ENCODE results near the gene KRT4.
A peak's percentile ranks its signal among the peaks of the same experiment; 100 is the strongest.

Gene KRT4

GRCh38 chr12:52806821-52807543 lies 6.9 kb downstream of the KRT4 start:
- in situ Hi-C loops (cut with HindIII; ENCODE audit: low pct_unique_long_range_greater_than_20kb, low sequenced_read_pairs): no loop called here
- DNase-seq (ENCODE audit: low read depth in 1 of 2, low spot score in 1 of 2): no peak
- TF ChIP-seq JUND (IDR thresholded peaks at IDR 0.05; ENCODE audit: low read depth): no peak

DNA sequence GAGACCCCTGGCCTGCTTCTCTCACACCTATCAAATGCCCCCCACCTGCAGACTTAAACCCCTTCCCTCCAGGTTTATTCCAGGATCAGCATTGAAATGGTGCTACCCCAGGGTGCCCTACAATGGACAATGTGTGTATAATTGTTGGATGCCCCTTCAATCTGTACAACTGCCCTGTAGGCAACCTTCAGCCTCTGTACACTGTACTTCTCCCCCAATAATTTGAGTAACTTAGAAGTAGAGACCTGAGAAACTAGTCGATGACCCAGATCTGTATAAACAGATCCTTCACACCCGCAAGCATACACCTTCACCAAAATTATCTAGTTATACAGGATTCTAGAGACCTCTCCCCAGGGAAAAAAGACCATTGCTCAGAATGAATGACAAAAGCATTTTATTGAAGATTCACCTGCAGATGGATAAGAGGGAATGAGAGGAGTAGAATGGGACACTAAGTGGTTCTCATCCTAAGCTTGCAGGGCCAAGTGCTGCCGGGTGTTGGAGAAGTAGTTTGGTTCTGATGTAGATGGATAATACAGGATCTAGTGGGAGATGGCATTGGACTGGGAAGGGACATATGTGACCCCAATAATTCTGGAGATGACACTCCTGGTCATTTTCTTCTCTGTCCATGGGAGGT lies 7.6 kb downstream of the KRT4 start:
- in situ Hi-C loops (cut with HindIII; ENCODE audit: low pct_unique_long_range_greater_than_20kb, low sequenced_read_pairs): no loop called here
- no peak for DNase-seq (ENCODE audit: low read depth in 1 of 2, low spot score in 1 of 2)
- no peak for TF ChIP-seq JUND (IDR thresholded peaks at IDR 0.05; ENCODE audit: low read depth)

DNA sequence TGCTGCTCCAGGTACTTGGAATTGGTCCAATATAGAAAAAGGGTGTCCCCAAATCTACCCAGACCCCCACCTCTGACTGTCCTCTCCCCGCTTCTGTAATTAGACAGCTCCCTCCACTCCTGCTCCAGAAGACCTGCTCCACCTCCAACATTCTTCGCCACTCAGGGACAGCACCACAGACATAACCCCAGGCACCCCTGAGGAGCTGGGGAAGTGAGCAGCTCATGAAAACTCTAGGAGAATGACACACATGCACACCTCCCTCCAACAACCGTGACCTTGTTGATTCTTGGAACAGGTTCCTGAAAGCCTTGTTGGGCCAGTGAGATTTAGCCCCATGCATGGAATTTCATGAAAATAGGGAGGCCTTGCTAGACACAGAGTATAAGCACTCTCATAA lies 8.2 kb downstream of the KRT4 start:
- in situ Hi-C loops (cut with HindIII; ENCODE audit: low pct_unique_long_range_greater_than_20kb, low sequenced_read_pairs): no loop called here
- no peak for TF ChIP-seq JUND (IDR thresholded peaks at IDR 0.05; ENCODE audit: low read depth)
- DNase-seq (ENCODE audit: low read depth in 1 of 2, low spot score in 1 of 2): peak in 1 of 2 experiments; percentile 34

GRCh38 chr12:52805000-52805399 lies 8.9 kb downstream of the KRT4 start:
- in situ Hi-C loops (cut with HindIII; ENCODE audit: low pct_unique_long_range_greater_than_20kb, low sequenced_read_pairs): no loop called here
- no peak for DNase-seq (ENCODE audit: low read depth in 1 of 2, low spot score in 1 of 2)
- TF ChIP-seq JUND (IDR thresholded peaks at IDR 0.05; ENCODE audit: low read depth): no peak

DNA sequence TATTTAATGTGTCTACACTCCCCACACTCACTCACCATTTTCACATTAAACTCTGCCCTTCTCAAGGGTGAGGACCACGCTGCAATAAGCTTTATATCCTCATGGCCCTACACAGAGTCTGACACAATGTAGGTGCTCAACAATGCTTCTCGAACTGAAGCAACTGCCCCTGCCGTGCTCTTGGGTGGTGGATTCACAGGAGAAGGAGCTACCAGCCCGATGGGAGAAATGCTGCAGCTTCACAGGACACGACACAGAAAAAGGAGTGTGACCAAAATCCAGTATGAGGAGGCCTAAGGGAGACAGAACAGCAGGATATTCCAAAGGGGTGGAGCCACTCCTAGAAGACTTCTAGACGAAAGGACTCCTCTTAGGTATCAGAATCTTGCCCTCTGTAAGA lies 11.5 kb downstream of the KRT4 start:
- in situ Hi-C loops (cut with HindIII; ENCODE audit: low pct_unique_long_range_greater_than_20kb, low sequenced_read_pairs): no loop called here
- no peak for DNase-seq (ENCODE audit: low read depth in 1 of 2, low spot score in 1 of 2)
- TF ChIP-seq JUND (IDR thresholded peaks at IDR 0.05; ENCODE audit: low read depth): no peak

DNA sequence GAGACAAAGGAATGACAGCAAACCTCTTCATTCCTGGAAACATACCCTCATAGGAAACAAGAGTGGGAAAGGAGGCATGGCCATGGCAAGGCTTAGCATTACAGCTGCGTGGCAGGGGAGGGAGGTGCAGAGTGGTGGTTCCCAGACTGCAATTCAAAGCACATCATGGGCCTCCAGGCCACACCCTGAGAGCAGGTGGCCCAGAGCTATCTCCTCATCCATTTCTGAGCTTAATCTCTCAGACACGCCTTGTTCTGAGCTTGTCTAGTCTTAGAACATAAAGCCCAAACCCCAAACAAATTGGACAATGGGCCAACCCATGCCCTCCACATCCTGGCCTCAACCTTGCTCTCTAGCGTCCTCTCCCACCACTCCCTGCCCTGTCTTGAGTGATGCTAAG lies 12.1 kb downstream of the KRT4 start:
- in situ Hi-C loops (cut with HindIII; ENCODE audit: low pct_unique_long_range_greater_than_20kb, low sequenced_read_pairs): no loop called here
- no peak for DNase-seq (ENCODE audit: low read depth in 1 of 2, low spot score in 1 of 2)
- no peak for TF ChIP-seq JUND (IDR thresholded peaks at IDR 0.05; ENCODE audit: low read depth)

DNA sequence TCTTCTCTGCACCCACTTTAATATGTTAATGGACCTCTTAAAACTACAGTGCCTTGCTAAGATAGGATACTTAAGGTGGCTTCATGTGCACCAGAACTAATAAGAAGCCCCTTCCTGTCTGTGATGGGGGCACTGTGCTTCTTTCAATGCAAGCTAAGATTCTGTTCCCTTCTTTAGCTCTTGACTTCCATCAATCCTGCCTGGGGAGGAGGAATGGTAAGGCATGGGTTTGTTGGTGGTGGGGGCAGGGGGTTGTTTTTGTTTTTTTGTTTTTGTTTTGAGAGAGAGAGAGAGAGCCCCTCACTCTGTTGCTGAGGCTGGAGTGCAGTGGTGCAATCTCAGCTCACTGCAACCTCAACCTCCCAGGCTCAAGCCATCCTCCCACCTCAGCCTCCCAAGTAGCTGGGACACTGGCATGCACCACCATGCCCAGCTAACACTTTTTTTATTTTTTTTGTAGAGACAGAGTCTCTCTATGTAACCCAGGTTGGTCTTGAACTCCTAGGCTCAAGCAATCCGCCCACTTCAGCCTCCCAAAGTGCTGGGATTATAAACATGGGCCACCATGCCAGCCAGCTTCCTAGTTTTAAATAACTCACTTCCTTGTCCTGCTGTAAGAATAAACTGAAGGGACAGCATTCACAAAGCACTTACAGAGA lies 13.5 kb downstream of the KRT4 start:
- no peak for DNase-seq (ENCODE audit: low read depth in 1 of 2, low spot score in 1 of 2)
- in situ Hi-C loops (cut with HindIII; ENCODE audit: low pct_unique_long_range_greater_than_20kb, low sequenced_read_pairs): no loop called here
- TF ChIP-seq JUND (IDR thresholded peaks at IDR 0.05; ENCODE audit: low read depth): no peak

GRCh38 chr12:52799505-52800211 lies 14.3 kb downstream of the KRT4 start:
- in situ Hi-C loops (cut with HindIII; ENCODE audit: low pct_unique_long_range_greater_than_20kb, low sequenced_read_pairs): no loop called here
- no peak for TF ChIP-seq JUND (IDR thresholded peaks at IDR 0.05; ENCODE audit: low read depth)
- no peak for DNase-seq (ENCODE audit: low read depth in 1 of 2, low spot score in 1 of 2)

GRCh38 chr12:52798671-52799504 lies 15.0 kb downstream of the KRT4 start:
- peak; percentile 29; the same call in 1 of the 2 replicates for TF ChIP-seq JUND (IDR thresholded peaks at IDR 0.05; ENCODE audit: low read depth)
- peak in 1 of 2 experiments; percentile 26 for DNase-seq (ENCODE audit: low read depth in 1 of 2, low spot score in 1 of 2)
- in situ Hi-C loops (cut with HindIII; ENCODE audit: low pct_unique_long_range_greater_than_20kb, low sequenced_read_pairs): no loop called here

DNA sequence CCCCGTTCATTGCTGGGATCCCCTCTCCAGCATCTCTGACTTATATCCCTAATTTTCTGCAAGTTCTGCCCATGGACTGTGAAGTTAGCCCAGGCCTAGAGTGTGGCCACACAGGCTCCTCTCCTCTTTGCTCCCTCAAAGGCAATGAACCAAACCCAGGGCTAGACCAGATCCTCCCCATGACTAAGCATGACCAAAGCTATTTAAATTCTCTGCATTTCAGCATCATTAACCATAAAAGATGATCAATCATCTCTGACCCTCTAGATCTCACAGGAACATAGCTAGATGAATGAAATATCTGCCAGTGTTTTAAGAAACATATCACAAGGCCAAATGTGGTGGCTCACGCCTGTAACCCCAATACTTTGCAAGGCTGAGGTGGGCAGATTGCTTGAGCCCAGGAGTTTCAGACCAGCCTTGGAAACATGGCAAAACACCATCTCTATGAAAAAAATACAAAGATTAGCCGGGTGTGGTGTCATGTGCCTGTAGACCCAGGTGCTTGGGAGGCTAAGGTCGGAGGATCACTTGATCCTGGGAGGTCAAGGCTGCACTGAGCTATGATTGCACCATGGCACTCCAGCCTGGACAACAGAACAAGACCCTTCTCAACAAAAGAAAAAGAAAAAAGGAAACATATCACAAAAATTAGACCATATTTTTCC lies 15.8 kb downstream of the KRT4 start:
- in situ Hi-C loops (cut with HindIII; ENCODE audit: low pct_unique_long_range_greater_than_20kb, low sequenced_read_pairs): no loop called here
- no peak for DNase-seq (ENCODE audit: low read depth in 1 of 2, low spot score in 1 of 2)
- TF ChIP-seq JUND (IDR thresholded peaks at IDR 0.05; ENCODE audit: low read depth): no peak

GRCh38 chr12:52797529-52797894 lies 16.4 kb downstream of the KRT4 start:
- DNase-seq (ENCODE audit: low read depth in 1 of 2, low spot score in 1 of 2): no peak
- in situ Hi-C loops (cut with HindIII; ENCODE audit: low pct_unique_long_range_greater_than_20kb, low sequenced_read_pairs): no loop called here
- no peak for TF ChIP-seq JUND (IDR thresholded peaks at IDR 0.05; ENCODE audit: low read depth)

Data from T47D (cell line).